HuH-7 (cell line): ENCODE data around the gene CADM3.

Source experiments
- DNase-seq: peaks from one replicate; pipeline ENCODE4 v3.0.0; 2011; ENCODE audit warnings: low spot score

The CADM3 gene

GRCh38 chr1:159173320-159173719 lies 1.9 kb downstream of the CADM3 start:
- DNase-seq: no peak

GRCh38 chr1:159175571-159175970 lies 4.2 kb downstream of the CADM3 start:
- DNase-seq: no peak

GRCh38 chr1:159177272-159177907 lies 6.0 kb downstream of the CADM3 start:
- peak; percentile 56 for DNase-seq

GRCh38 chr1:159179906-159180305 lies 8.5 kb downstream of the CADM3 start:
- no peak for DNase-seq

GRCh38 chr1:159180516-159180915 lies 9.1 kb downstream of the CADM3 start:
- no peak for DNase-seq

DNA sequence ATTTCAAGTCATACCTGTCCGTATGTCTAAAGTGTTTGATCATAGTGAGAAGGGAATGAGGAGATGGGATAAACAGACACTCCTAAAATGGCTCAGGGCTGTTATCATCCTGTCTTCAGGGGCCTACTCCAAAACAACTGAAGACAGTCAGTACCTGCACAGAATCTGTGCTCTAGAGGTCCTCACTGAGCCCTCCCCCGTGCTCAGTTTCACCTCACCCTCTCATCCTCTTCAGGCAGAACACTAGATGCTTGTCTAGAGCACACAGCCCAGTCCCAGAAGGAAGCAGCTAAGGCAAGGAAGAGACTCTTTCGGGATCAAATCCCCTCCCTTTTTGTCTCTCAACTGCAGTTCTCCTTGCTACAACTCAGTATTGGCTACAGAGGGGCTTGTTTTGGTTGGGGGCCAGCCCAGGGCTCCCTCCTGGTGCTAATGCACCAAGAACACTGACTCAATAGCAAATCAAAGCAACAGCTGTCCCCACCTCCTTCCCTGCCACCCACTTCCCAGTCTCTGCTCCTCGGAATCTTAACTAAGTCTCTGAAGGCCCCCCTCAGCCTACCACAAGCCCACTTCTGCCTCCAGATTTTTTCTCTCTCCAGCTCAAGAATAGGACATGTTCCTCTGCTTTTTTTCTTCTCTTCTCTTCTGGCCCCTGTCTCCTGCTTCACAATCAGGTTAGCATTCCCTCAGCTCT lies 10.1 kb downstream of the CADM3 start:
- no peak for DNase-seq

- no peak for DNase-seq
These were observed 12.8 kb downstream of the CADM3 start for GRCh38 chr1:159184201-159184600.

DNA sequence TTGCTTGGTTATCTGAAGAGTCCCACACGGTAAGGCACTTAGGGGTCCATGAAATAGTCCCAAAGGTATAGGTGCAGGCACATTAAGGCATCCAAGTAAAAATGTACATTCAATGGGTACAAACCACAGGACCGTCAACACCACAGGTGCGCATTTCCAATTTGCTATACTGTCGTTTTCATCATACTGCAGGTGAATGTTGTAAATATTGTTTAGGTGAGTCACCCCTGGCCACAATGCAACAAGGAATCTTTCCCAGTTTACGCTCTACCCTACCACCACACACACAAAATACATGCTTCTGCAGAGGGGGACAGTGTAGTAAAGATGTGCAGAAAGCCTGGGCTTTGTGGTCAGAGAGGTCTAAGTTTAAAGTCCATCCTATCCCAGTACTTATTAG lies 13.7 kb downstream of the CADM3 start:
- no peak for DNase-seq

GRCh38 chr1:159187033-159187432 lies 15.6 kb downstream of the CADM3 start:
- DNase-seq: no peak

- DNase-seq: no peak
These were observed 16.4 kb downstream of the CADM3 start for GRCh38 chr1:159187647-159188374.

- DNase-seq: no peak
These were observed 17.0 kb downstream of the CADM3 start for GRCh38 chr1:159188375-159188788.

- no peak for DNase-seq
These were observed 19.0 kb downstream of the CADM3 start for GRCh38 chr1:159190441-159190840.

GRCh38 chr1:159196543-159196942 lies 25.1 kb downstream of the CADM3 start:
- DNase-seq: no peak

GRCh38 chr1:159197561-159198557 lies 26.4 kb downstream of the CADM3 start:
- DNase-seq: peak; percentile 48

DNA sequence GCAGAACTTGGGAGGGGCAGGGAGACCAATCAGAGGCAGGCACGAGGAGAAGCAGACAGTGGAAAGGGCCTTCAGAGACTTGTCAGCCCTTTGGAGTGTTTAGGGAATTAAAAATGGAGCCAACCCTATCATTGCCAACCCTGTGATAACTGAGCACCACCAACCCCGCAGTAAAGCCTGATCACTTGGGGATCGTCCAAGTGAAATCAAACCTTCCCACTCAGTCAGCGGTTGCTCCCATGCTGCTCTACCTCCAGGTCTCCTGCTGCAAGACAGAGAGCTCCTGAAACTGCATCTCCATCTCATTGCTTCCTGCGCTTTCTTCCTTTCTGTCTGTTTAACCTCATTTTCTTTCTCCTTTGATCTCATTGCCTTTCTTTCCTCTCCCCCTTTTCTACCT lies 28.5 kb downstream of the CADM3 start:
- DNase-seq: no peak

DNA sequence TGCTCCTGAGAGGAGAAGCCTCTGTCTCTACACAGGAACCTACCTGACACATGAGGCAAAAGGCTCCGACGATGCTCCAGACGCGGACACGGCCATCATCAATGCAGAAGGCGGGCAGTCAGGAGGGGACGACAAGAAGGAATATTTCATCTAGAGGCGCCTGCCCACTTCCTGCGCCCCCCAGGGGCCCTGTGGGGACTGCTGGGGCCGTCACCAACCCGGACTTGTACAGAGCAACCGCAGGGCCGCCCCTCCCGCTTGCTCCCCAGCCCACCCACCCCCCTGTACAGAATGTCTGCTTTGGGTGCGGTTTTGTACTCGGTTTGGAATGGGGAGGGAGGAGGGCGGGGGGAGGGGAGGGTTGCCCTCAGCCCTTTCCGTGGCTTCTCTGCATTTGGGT lies 29.4 kb downstream of the CADM3 start:
- no peak for DNase-seq

- no peak for DNase-seq
These were observed 30.2 kb downstream of the CADM3 start for GRCh38 chr1:159201642-159202041.

DNA sequence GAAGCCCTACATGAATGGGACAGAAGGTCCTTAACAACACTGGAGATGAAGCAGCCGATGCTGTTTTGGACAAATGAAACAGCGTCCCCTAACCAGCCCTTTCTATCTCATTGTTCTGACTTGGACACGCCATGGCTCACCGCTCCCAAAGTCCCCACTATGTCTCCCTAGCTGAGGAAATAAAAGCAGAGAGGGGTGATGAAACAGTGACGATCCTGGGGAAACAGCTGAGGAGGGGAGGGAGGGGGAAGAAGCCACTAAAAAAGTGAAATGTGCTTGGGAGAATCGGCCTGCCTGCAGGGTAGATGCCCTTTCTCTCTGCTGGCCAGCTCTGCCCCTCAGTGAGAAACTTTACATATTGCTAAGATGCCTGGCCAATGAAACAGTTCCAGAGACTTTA lies 32.2 kb downstream of the CADM3 start:
- no peak for DNase-seq

DNA sequence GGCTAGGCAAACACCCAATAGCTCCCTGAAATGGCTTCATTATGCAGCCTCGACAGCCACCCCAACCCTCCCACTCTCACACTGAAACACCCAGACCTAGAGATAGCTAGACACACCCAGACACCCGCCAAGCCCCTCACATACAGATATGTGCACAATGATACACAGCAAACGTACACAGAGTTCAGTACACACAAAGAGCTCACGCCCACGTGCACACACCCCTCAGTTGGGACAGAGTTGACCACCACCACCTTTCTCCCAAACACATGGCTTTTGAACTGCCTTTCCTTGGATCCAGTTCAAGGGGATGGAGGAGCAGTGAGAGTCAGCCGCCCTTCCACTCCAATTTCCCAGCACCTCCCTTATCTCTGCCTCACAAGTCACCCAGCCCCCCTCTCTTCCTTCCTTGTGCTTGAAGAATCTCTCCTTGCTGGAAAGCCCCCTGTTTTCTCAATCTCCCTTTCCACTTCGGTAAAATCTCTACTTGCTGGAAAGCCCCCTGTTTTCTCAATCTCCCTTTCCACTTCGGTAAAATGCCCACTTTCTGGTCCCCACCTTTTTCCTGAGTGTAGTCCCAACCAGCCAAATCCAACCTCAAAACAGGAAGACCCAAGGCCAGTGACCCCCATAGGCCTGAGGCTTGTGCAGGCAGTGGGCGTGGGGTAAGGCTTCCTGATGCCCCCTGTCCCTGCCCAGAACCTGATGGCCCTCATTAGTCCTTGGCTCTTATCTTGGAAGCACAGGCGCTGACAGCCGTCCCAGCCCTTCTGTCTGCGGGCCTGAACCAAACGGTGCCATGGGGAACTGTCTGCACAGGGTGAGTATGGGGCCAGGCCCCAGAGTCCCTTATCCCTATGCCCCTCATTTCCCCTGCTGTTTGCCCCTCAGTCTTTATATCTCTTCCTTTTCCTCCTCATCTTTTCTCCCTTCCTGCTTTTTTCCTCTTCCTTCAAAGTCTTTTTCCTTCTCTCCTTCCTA lies 33.0 kb downstream of the CADM3 start, which contains the start of gene ACKR1:
Gene ACKR1, plus strand, starts transcription at position 715 of the 981 bp plus-strand sequence. Its CDS starts 85 bp downstream, at position 800.
- DNase-seq: no peak

- DNase-seq: no peak
These were observed 33.8 kb downstream of the CADM3 start for GRCh38 chr1:159205225-159205624.

DNA sequence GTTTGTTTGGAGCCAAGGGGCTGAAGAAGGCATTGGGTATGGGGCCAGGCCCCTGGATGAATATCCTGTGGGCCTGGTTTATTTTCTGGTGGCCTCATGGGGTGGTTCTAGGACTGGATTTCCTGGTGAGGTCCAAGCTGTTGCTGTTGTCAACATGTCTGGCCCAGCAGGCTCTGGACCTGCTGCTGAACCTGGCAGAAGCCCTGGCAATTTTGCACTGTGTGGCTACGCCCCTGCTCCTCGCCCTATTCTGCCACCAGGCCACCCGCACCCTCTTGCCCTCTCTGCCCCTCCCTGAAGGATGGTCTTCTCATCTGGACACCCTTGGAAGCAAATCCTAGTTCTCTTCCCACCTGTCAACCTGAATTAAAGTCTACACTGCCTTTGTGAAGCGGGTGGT lies 34.7 kb downstream of the CADM3 start:
- no peak for DNase-seq
